ENCODE data around the gene CLCN2. TPM values are rescaled to one million over a fixed set of nuclear protein-coding genes. Genes with fewer than 3 reads are reported as not detected.

CLCN2 gene
- polyA plus RNA-seq, 2 of the 4 experiments (the other 2 are of a cell fraction) = 2.2 to 5.4 TPM

DNA sequence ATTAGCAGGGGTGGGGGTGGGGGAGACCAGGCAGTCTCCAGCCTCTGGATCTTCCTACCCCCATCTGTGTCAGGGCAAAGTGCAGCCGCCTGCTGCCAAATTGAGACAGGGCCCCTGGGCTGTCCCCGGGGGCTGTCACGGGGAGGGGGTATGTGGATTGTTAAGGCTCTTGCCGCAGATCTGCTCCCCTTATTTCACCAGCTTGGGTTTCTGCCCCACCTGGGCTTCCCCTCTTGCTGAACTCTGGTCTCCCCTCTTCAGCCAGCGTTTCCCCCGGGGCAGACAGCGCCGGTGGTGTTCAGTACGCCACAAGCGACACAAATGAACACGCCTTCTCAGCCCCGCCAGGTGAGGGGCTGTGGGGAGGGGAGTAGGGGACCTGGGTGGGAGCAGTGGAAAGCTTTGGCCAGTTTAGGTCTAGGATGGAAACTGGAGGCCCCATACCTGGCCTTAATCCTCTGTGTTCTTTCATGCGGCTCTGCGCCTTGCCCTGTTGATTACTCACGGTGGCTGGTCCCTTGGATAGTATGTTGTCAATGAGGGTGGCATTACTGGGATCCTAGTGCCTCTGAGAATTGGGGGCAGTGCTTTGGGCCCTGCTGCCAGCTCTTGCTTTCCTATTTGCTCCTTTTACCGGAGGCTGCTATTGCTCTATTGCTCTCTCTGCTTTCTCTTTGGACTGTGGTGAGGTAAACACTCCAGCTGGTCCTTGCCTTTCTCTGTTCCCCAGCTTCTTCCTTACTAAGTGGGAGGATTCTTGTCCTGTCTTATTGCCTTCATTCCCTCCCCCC is 45.3 kb downstream of the CLCN2 start:
- Histone ChIP-seq H3K4me3 (peak overlapping the region; percentile 86), H3K4me2 (peak overlapping the region; percentile 94), H3K4me1 (peaks cover 49% of the 10 kb centered on the region), H3K9me3 (no peaks in the 10 kb centered on the region), H3K27ac (peak overlapping the region; percentile 100)
- ATAC-seq = no peak
- FAIRE-seq = no peak
- POLR2A ChIA-PET = no interaction called here
- no peak for DNase-seq (ENCODE audit: low read depth in 1 of 2, low spot score in 1 of 2)
- CTCF ChIA-PET = interaction anchor here (0.9 to 1.0 kb wide), 3 partner anchors 10 to 29 kb away, joined by 3 read pairs; no protein-coding TSS in a partner anchor
- no peak for TF ChIP-seq NPAS2 (CRISPR knock-in tag; IDR thresholded peaks at IDR 0.05; ENCODE audit: borderline replicate concordance)
- no peak for TF ChIP-seq FOSL2 (IDR thresholded peaks at IDR 0.05)
- no peak for TF ChIP-seq FOSL2 (CRISPR knock-in tag; IDR thresholded peaks at IDR 0.05)
- no peak for TF ChIP-seq RCOR1 (IDR thresholded peaks at IDR 0.05; ENCODE audit: low read depth, low read length)
- no peak for TF ChIP-seq CBX8 (IDR thresholded peaks at IDR 0.05)
- TF ChIP-seq TFCP2L1 (CRISPR knock-in tag; IDR thresholded peaks at IDR 0.05) = no peak
- 19% methylated on average over 14 of the region's 16 CpGs for WGBS (ENCODE audit: missing lambda C conversion rate)

DNA sequence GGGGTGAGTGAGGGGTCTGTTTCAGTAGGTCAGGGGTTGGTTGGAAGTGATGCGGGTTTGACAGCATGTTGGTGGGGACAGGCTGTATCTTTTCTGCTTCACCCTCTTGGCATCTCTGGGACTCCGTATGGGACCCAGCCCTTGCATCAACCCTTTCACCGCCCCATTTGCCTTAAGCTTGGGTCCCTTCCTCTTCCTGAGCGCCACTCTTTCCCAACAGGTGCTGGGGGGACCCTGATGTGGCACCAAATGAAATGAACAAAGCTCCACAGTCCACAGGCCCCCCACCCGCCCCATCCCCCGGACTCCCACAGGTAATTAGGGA is 45.9 kb downstream of the CLCN2 start:
- peak in 1 of 2 experiments; percentile 4; a peak in 2 of 6 replicates for ATAC-seq
- CTCF ChIA-PET = no interaction called here
- TF ChIP-seq RAD21 (conservative IDR thresholded peaks at IDR 0.05 in 1 of 2, IDR thresholded peaks at IDR 0.05 in 1 of 2) = no peak
- no peak for TF ChIP-seq POLR2AphosphoS2 (conservative IDR thresholded peaks at IDR 0.05; ENCODE audit: low read length)
- no peak for TF ChIP-seq RARB (CRISPR knock-in tag; IDR thresholded peaks at IDR 0.05)
- TF ChIP-seq FOXS1 (CRISPR knock-in tag; IDR thresholded peaks at IDR 0.05) = no peak
- TF ChIP-seq TP53 (CRISPR knock-in tag; IDR thresholded peaks at IDR 0.05) = no peak
- no peak for TF ChIP-seq MAZ (IDR thresholded peaks at IDR 0.05; ENCODE audit: borderline replicate concordance, low read depth, low read length)
- no peak for TF ChIP-seq ZNF302 (CRISPR knock-in tag; IDR thresholded peaks at IDR 0.05)
- TF ChIP-seq BHLHE40 (IDR thresholded peaks at IDR 0.05; ENCODE audit: low read depth, low read length) = no peak
- no peak for TF ChIP-seq JUNB (IDR thresholded peaks at IDR 0.05)
- TF ChIP-seq EP300 (IDR thresholded peaks at IDR 0.05) = no peak
- TF ChIP-seq, protein P1, sequence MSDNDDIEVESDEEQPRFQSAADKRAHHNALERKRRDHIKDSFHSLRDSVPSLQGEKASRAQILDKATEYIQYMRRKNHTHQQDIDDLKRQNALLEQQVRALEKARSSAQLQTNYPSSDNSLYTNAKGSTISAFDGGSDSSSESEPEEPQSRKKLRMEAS (IDR thresholded peaks at IDR 0.05) = no peak
- TF ChIP-seq HOXB5 (CRISPR knock-in tag; IDR thresholded peaks at IDR 0.05) = no peak
- no peak for TF ChIP-seq HDAC2 (IDR thresholded peaks at IDR 0.05)
- Histone ChIP-seq H3K4me3 (peak overlapping the region; percentile 86), H3K4me2 (peak overlapping the region; percentile 94), H3K4me1 (peaks cover 43% of the 10 kb centered on the region), H3K9me3 (no peaks in the 10 kb centered on the region), H3K27ac (peak overlapping the region; percentile 100)
- POLR2A ChIA-PET = no interaction called here
- 2% methylated on average over 4 of the region's 6 CpGs for WGBS (ENCODE audit: missing lambda C conversion rate)
- FAIRE-seq = no peak
- DNase-seq (ENCODE audit: low read depth in 1 of 2, low spot score in 1 of 2) = no peak

DNA sequence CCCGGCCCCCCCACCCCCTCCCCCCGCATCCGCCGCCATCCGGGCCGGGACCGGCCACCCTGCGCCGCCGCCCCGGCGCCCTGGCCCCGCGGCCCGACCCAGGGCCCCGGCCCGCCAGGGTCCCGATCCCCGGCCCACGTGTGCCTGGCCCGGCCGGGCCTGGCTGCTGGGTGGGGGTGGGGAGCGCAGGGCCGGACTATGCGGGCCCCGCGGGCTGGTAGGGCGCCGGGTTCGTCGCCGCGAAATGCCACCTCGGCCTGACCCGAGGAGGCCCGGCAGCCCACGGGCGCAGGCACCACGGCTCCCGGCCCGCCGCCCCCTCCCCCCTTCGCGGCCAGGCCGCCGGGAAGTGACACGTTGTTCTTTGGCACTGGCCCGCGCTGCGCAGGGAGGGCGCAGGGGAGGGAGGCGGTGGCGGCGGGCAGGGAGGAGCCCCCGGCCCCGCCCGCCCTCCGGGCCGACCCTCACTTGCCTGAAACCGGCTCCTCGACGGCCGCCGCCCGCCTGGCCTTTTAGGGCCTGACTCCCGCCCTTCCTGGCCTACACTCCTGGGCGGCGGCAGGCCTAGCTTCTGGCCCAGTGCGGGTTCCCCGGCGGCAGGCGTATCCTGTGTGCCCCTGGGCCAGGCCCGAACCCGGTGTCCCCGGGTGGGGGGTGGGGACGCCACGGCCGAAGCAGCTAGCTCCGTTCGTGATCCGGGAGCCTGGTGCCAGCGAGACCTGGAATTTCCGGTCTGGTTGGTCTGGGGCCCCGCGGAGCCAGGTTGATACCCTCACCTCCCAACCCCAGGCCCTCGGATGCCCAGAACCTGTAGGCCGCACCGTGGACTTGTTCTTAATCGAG is 46.5 kb downstream of the CLCN2 start:
- Histone ChIP-seq H3K9me3 (no peaks in the 10 kb centered on the region), H3K4me1 (peaks cover 38% of the 10 kb centered on the region), H3K4me2 (peak overlapping the region; percentile 94), H3K4me3 (peak overlapping the region; percentile 86), H3K27ac (peak overlapping the region; percentile 100)
- DNase-seq (ENCODE audit: low read depth in 1 of 2, low spot score in 1 of 2) (peak in 1 of 2 experiments; percentile 60), FAIRE-seq (no peak), ATAC-seq (peak; percentile 39 to 61; a peak in 5 of 6 replicates)
- ChIA-PET POLR2A (no interaction called here), CTCF (no interaction called here)
- 2% methylated on average over 13 of the region's 89 CpGs for WGBS (ENCODE audit: missing lambda C conversion rate)
- TF ChIP-seq PHF8 (IDR thresholded peaks at IDR 0.05; ENCODE audit: borderline replicate concordance, low read depth) (0 out of 2 replicates have a peak, but pooled peaks have one; percentile 12), SMC3 (IDR thresholded peaks at IDR 0.05) (no peak), ESRRA (IDR thresholded peaks at IDR 0.05; ENCODE audit: borderline replicate concordance, low read length) (no peak), GATA3 (IDR thresholded peaks at IDR 0.05; ENCODE audit: borderline replicate concordance) (no peak), FOSB (CRISPR knock-in tag; IDR thresholded peaks at IDR 0.05) (no peak), TP53 (CRISPR knock-in tag; IDR thresholded peaks at IDR 0.05) (no peak), SREBF2 (IDR thresholded peaks at IDR 0.05) (no peak), EHF (CRISPR knock-in tag; IDR thresholded peaks at IDR 0.05) (no peak), POLR2A (IDR thresholded peaks at IDR 0.05; ENCODE audit: low read length) (peak; percentile 43), FOSL2 (IDR thresholded peaks at IDR 0.05) (no peak), FOSL2 (CRISPR knock-in tag; IDR thresholded peaks at IDR 0.05) (no peak)
- TF ChIP-seq, protein P2, sequence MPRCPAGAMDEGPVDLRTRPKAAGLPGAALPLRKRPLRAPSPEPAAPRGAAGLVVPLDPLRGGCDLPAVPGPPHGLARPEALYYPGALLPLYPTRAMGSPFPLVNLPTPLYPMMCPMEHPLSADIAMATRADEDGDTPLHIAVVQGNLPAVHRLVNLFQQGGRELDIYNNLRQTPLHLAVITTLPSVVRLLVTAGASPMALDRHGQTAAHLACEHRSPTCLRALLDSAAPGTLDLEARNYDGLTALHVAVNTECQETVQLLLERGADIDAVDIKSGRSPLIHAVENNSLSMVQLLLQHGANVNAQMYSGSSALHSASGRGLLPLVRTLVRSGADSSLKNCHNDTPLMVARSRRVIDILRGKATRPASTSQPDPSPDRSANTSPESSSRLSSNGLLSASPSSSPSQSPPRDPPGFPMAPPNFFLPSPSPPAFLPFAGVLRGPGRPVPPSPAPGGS (IDR thresholded peaks at IDR 0.05) = peak; percentile 24; the same call in 1 of the 3 replicates
- TF ChIP-seq, protein P3, sequence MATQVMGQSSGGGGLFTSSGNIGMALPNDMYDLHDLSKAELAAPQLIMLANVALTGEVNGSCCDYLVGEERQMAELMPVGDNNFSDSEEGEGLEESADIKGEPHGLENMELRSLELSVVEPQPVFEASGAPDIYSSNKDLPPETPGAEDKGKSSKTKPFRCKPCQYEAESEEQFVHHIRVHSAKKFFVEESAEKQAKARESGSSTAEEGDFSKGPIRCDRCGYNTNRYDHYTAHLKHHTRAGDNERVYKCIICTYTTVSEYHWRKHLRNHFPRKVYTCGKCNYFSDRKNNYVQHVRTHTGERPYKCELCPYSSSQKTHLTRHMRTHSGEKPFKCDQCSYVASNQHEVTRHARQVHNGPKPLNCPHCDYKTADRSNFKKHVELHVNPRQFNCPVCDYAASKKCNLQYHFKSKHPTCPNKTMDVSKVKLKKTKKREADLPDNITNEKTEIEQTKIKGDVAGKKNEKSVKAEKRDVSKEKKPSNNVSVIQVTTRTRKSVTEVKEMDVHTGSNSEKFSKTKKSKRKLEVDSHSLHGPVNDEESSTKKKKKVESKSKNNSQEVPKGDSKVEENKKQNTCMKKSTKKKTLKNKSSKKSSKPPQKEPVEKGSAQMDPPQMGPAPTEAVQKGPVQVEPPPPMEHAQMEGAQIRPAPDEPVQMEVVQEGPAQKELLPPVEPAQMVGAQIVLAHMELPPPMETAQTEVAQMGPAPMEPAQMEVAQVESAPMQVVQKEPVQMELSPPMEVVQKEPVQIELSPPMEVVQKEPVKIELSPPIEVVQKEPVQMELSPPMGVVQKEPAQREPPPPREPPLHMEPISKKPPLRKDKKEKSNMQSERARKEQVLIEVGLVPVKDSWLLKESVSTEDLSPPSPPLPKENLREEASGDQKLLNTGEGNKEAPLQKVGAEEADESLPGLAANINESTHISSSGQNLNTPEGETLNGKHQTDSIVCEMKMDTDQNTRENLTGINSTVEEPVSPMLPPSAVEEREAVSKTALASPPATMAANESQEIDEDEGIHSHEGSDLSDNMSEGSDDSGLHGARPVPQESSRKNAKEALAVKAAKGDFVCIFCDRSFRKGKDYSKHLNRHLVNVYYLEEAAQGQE (IDR thresholded peaks at IDR 0.05) = no peak
- TF ChIP-seq, protein P4, sequence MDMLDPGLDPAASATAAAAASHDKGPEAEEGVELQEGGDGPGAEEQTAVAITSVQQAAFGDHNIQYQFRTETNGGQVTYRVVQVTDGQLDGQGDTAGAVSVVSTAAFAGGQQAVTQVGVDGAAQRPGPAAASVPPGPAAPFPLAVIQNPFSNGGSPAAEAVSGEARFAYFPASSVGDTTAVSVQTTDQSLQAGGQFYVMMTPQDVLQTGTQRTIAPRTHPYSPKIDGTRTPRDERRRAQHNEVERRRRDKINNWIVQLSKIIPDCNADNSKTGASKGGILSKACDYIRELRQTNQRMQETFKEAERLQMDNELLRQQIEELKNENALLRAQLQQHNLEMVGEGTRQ (IDR thresholded peaks at IDR 0.05) = no peak

Data from A549 (cell line).